Thyroid gland (tissue), 4 donors: ENCODE results near the gene ZSWIM6.

Source experiments
- POLR2A ChIP-seq, 2 donors: fragments of 450-650 bp; IDR thresholded peaks; one replicate each; pipeline ENCODE4 v1.6.1; 2017; ENCODE audit warnings: antibody characterized with exemption in 2 of 2, mild to moderate bottlenecking in 2 of 2, moderate library complexity in 1 of 2
- TF ChIP-seq, protein P1 (sequence below), 6 experiments: fragments of 200-600 bp in 3 of 6; fragments of 450-650 bp in 3 of 6; sonication (generic) in 3 of 6; IDR thresholded peaks; one replicate each; pipeline ENCODE4 v1.5.1; 2016 to 2019; ENCODE audit warnings: antibody characterized with exemption in 6 of 6, mild to moderate bottlenecking in 2 of 6, inconsistent platforms in 1 of 6, moderate library complexity in 1 of 6

DNA sequence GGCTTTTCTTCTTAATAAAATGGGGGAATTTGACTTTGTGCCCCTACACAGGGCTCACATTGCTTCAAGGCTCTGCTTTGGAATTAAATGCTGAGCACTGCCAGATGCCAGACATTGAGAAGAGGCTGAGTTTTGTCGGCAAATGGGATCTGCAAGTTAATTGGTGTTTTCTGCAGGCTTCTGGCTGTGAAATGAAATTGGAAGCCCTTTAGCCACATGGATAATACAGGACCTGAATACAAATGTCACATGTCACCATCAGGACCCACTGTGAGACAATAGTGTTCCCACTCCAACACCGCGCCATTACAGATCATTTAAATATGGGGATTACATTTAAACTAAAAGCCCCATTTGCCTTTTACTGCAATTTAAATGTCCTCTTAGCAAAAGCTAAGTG lies 164.4 kb downstream of the ZSWIM6 start:
- TF ChIP-seq, protein P1, sequence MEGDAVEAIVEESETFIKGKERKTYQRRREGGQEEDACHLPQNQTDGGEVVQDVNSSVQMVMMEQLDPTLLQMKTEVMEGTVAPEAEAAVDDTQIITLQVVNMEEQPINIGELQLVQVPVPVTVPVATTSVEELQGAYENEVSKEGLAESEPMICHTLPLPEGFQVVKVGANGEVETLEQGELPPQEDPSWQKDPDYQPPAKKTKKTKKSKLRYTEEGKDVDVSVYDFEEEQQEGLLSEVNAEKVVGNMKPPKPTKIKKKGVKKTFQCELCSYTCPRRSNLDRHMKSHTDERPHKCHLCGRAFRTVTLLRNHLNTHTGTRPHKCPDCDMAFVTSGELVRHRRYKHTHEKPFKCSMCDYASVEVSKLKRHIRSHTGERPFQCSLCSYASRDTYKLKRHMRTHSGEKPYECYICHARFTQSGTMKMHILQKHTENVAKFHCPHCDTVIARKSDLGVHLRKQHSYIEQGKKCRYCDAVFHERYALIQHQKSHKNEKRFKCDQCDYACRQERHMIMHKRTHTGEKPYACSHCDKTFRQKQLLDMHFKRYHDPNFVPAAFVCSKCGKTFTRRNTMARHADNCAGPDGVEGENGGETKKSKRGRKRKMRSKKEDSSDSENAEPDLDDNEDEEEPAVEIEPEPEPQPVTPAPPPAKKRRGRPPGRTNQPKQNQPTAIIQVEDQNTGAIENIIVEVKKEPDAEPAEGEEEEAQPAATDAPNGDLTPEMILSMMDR (IDR thresholded peaks at IDR 0.05), result no peak
- no peak for TF ChIP-seq POLR2A (IDR thresholded peaks at IDR 0.05)
